ENCODE measurements around the gene RAI1.
A peak's percentile ranks its signal among the peaks of the same experiment; 100 is the strongest.

Gene RAI1

GRCh38 chr17:17770632-17771044 lies 89.4 kb downstream of the RAI1 start:
- peak in 1 of 3 experiments; percentile 36 for DNase-seq

GRCh38 chr17:17771498-17772201 lies 90.4 kb downstream of the RAI1 start:
- no peak for DNase-seq

- DNase-seq, result no peak
Observed at GRCh38 chr17:17772231-17772630, 91.0 kb downstream of the RAI1 start.

- DNase-seq, result no peak
Observed at GRCh38 chr17:17774009-17774881, 93.0 kb downstream of the RAI1 start.

GRCh38 chr17:17776889-17777288 lies 95.6 kb downstream of the RAI1 start:
- DNase-seq, result no peak

GRCh38 chr17:17778308-17779014 lies 97.2 kb downstream of the RAI1 start:
- DNase-seq, result no peak

GRCh38 chr17:17779015-17779611 lies 97.9 kb downstream of the RAI1 start:
- no peak for DNase-seq

- DNase-seq, result peak; percentile 49 to 65 (median 64)
Observed at GRCh38 chr17:17780922-17781590, 99.8 kb downstream of the RAI1 start.

- peak; percentile 69 to 88 (median 85) for DNase-seq
Observed at GRCh38 chr17:17781591-17782496, 100.6 kb downstream of the RAI1 start.

GRCh38 chr17:17782523-17783115 lies 101.4 kb downstream of the RAI1 start:
- peak; percentile 47 to 88 (median 85) for DNase-seq

GRCh38 chr17:17783116-17783824 lies 102.0 kb downstream of the RAI1 start:
- DNase-seq, result peak; percentile 73 to 83 (median 82)

- DNase-seq, result peak; percentile 68 to 90 (median 77)
Observed at GRCh38 chr17:17783825-17784656, 102.8 kb downstream of the RAI1 start.

GRCh38 chr17:17784657-17785267 lies 103.5 kb downstream of the RAI1 start:
- peak in 1 of 3 experiments; percentile 36 for DNase-seq

GRCh38 chr17:17785407-17785806 lies 104.1 kb downstream of the RAI1 start:
- DNase-seq, result peak in 2 of 3 experiments; percentile 45 to 68

GRCh38 chr17:17786998-17787397 lies 105.7 kb downstream of the RAI1 start:
- DNase-seq, result no peak

- DNase-seq, result peak in 1 of 3 experiments; percentile 20
Observed at GRCh38 chr17:17787568-17787967, 106.3 kb downstream of the RAI1 start.

- DNase-seq, result no peak
Observed at GRCh38 chr17:17788967-17789366, 107.7 kb downstream of the RAI1 start.

- no peak for DNase-seq
Observed at GRCh38 chr17:17789410-17789809, 108.2 kb downstream of the RAI1 start.
